H9 (cell line): ENCODE data around the gene SIT1. TPM values are rescaled to one million over a fixed set of nuclear protein-coding genes. Genes with fewer than 3 reads are reported as not detected.

Experiments
- DNase-seq: peaks from one replicate; pipeline ENCODE4 v3.0.0-alpha.2; 2017
- H2AFZ ChIP-seq: one replicate; pipeline ENCODE4 v1.6.1; 2013; ENCODE audit warnings: mild to moderate bottlenecking, low read length, control low read depth, moderate library complexity
- H2AK5ac ChIP-seq: 2 replicates; pipeline ENCODE4 v1.6.1; 2013; ENCODE audit warnings: low read length, control low read depth, mixed read lengths; ENCODE audit not compliant: insufficient read length
- H2BK120ac ChIP-seq: one replicate; pipeline ENCODE4 v1.6.1; 2013; ENCODE audit warnings: low read depth, mild to moderate bottlenecking, low read length, control low read depth, inconsistent platforms; ENCODE audit not compliant: poor library complexity, severe bottlenecking
- H2BK12ac ChIP-seq: 2 replicates; pipeline ENCODE4 v1.6.1; 2013; ENCODE audit warnings: low read length, control low read depth, mixed read lengths, low read depth; ENCODE audit not compliant: insufficient read length
- H2BK15ac ChIP-seq: 2 replicates; pipeline ENCODE4 v1.6.1; 2013; ENCODE audit warnings: low read depth, low read length, control low read depth
- H2BK20ac ChIP-seq: one replicate; pipeline ENCODE4 v1.6.1; 2013; ENCODE audit warnings: low read depth, mild to moderate bottlenecking, low read length, control low read depth, inconsistent platforms; ENCODE audit not compliant: poor library complexity, severe bottlenecking
- H2BK5ac ChIP-seq: 2 replicates; pipeline ENCODE4 v1.6.1; 2013; ENCODE audit warnings: low read length, control low read depth, mixed read lengths; ENCODE audit not compliant: insufficient read length
- H3K14ac ChIP-seq: 2 replicates; pipeline ENCODE4 v1.6.1; 2013; ENCODE audit warnings: low read length, control low read depth; ENCODE audit not compliant: insufficient read depth
- H3K18ac ChIP-seq: 2 replicates; pipeline ENCODE4 v1.6.1; 2013; ENCODE audit warnings: low read depth, mild to moderate bottlenecking, mixed read lengths, low read length, control low read depth; ENCODE audit not compliant: insufficient read length
- H3K23ac ChIP-seq: 2 replicates; pipeline ENCODE4 v1.6.1; 2013; ENCODE audit warnings: low read length, control low read depth, mixed read lengths, low read depth; ENCODE audit not compliant: insufficient read length
- H3K23me2 ChIP-seq: 2 replicates; pipeline ENCODE4 v1.6.1; 2013; ENCODE audit warnings: low read depth, mild to moderate bottlenecking, mixed read lengths, low read length, control low read depth; ENCODE audit not compliant: insufficient read length, poor library complexity, severe bottlenecking
- H3K27ac ChIP-seq: 2 replicates; pipeline ENCODE4 v1.5.1; 2013; ENCODE audit warnings: low read length, control low read depth, mixed read lengths, low read depth; ENCODE audit not compliant: insufficient read length
- H3K27me3 ChIP-seq: 2 replicates; pipeline ENCODE4 v1.6.1; 2013; ENCODE audit warnings: low read length, control low read depth, inconsistent platforms; ENCODE audit not compliant: insufficient read depth
- H3K4ac ChIP-seq: 2 replicates; pipeline ENCODE4 v1.6.1; 2013; ENCODE audit warnings: low read depth, mild to moderate bottlenecking, control low read depth, inconsistent platforms, low read length, moderate library complexity
- H3K4me1 ChIP-seq: 2 replicates; pipeline ENCODE4 v1.6.1; 2013; ENCODE audit warnings: low read length, control low read depth, inconsistent platforms; ENCODE audit not compliant: insufficient read depth
- H3K4me2 ChIP-seq: 2 replicates; pipeline ENCODE4 v1.6.1; 2013; ENCODE audit warnings: low read length, control low read depth, mixed read lengths; ENCODE audit not compliant: insufficient read length, insufficient read depth
- H3K56ac ChIP-seq: 2 replicates; pipeline ENCODE4 v1.6.1; 2013; ENCODE audit warnings: low read depth, mild to moderate bottlenecking, mixed read lengths, low read length, control low read depth; ENCODE audit not compliant: insufficient read length
- H3K79me1 ChIP-seq: 2 replicates; pipeline ENCODE4 v1.6.1; 2013; ENCODE audit warnings: low read depth, mild to moderate bottlenecking, moderate library complexity, low read length, control low read depth, inconsistent platforms; ENCODE audit not compliant: insufficient read depth, poor library complexity, severe bottlenecking
- H3K79me2 ChIP-seq: 2 replicates; pipeline ENCODE4 v1.6.1; 2013; ENCODE audit warnings: low read length, control low read depth, inconsistent platforms; ENCODE audit not compliant: insufficient read depth
- H3K9ac ChIP-seq: 2 replicates; pipeline ENCODE4 v1.6.1; 2013; ENCODE audit warnings: low read length, control low read depth, mixed read lengths; ENCODE audit not compliant: insufficient read length; ENCODE audit errors: extremely low read depth
- H3K9me3 ChIP-seq: one replicate; pipeline ENCODE4 v1.6.1; 2013; ENCODE audit warnings: low read depth, low read length, inconsistent platforms; ENCODE audit not compliant: control insufficient read depth
- H3T11ph ChIP-seq: one replicate; pipeline ENCODE4 v1.6.1; 2013; ENCODE audit warnings: mild to moderate bottlenecking, low read length, control low read depth, inconsistent platforms
- H4K20me1 ChIP-seq: one replicate; pipeline ENCODE4 v1.6.1; 2013; ENCODE audit not compliant: control insufficient read depth, insufficient read length, insufficient read depth
- H4K5ac ChIP-seq: 2 replicates; pipeline ENCODE4 v1.6.1; 2013; ENCODE audit warnings: low read depth, mild to moderate bottlenecking, mixed read lengths, low read length, control low read depth; ENCODE audit not compliant: insufficient read length
- H4K8ac ChIP-seq: replicated peaks from 2 replicates; pipeline ENCODE4 v1.6.1; 2013; ENCODE audit warnings: low read length, control low read depth, mixed read lengths, low read depth; ENCODE audit not compliant: insufficient read length
- H4K91ac ChIP-seq: 2 replicates; pipeline ENCODE4 v1.6.1; 2013; ENCODE audit warnings: low read depth, mild to moderate bottlenecking, moderate library complexity, mixed read lengths, low read length, control low read depth; ENCODE audit not compliant: insufficient read length
- H3K27ac Mint-ChIP-seq, 3 experiments: 2 replicates in 2 of 3; 3 replicates in 1 of 3; pipeline ENCODE4 v1.8.0; 2020 to 2021; ENCODE audit warnings: mixed read lengths in 3 of 3, mild to moderate bottlenecking in 1 of 3, moderate library complexity in 1 of 3
- H3K27me3 Mint-ChIP-seq: 2 replicates; pipeline ENCODE4 v1.8.0; 2021; ENCODE audit warnings: low read depth, mild to moderate bottlenecking, moderate library complexity, mixed read lengths
- H3K36me3 Mint-ChIP-seq, 3 experiments: 2 replicates in 2 of 3; 3 replicates in 1 of 3; pipeline ENCODE4 v1.8.0; 2020 to 2021; ENCODE audit warnings: low read depth in 3 of 3, mixed read lengths in 3 of 3; ENCODE audit not compliant: insufficient read depth in 1 of 3
- H3K4me1 Mint-ChIP-seq, 2 experiments: 2 replicates each; pipeline ENCODE4 v1.8.0; 2020; ENCODE audit warnings: mixed read lengths in 2 of 2
- H3K4me3 Mint-ChIP-seq, 2 experiments: 2 replicates in 1 of 2; 3 replicates in 1 of 2; pipeline ENCODE4 v1.8.0; 2020 to 2021; ENCODE audit warnings: mild to moderate bottlenecking in 2 of 2, mixed read lengths in 2 of 2, moderate library complexity in 1 of 2
- H3K9me3 Mint-ChIP-seq, 2 experiments: 2 replicates in 1 of 2; 3 replicates in 1 of 2; pipeline ENCODE4 v1.8.0; 2020; ENCODE audit warnings: mild to moderate bottlenecking in 2 of 2, mixed read lengths in 2 of 2, moderate library complexity in 1 of 2
- CTCF ChIP-seq: fragments of 200-600 bp; sonication (generic); conservative IDR thresholded peaks from 3 replicates; pipeline ENCODE4 v1.8.0; 2021; ENCODE audit warnings: antibody characterized with exemption, mild to moderate bottlenecking
- WGBS: extraction: QIAGEN DNeasy Blood & Tissue Kit; methylation state at CpG from one replicate; pipeline ENCODE4 v1.1.7; 2013; ENCODE audit warnings: missing lambda C conversion rate, low lambda C conversion rate, mixed read lengths; ENCODE audit not compliant: insufficient read length; ENCODE audit errors: extremely low coverage; 5-methylcytosine and 5-hydroxymethylcytosine counted together
- total RNA-seq: library from RNA; stranded (reverse); gene quantifications from 2 replicates; pipeline ENCODE4 v1.2.1, GENCODE V29; 2021

The SIT1 gene
- total RNA-seq, 1 experiment from 2014 or later: 1.6 TPM

- Histone ChIP-seq H3K79me2 (no peaks in the 10 kb centered on the region), H3T11ph (no peak overlapping the region), H3K14ac (no peak overlapping the region), H4K8ac (no peak overlapping the region), H3K9me3 (no peaks in the 10 kb centered on the region), H2BK5ac (no peak overlapping the region), H3K4me1 (peaks cover 3% of the 10 kb centered on the region; the same call in 1 of the 2 replicates), H3K4me2 (no peak overlapping the region), H4K91ac (no peak overlapping the region), H2AFZ (no peak overlapping the region), H2BK20ac (no peak overlapping the region), H2AK5ac (no peak overlapping the region), H4K20me1 (no peaks in the 10 kb centered on the region), H3K23me2 (peaks cover 19% of the 10 kb centered on the region), H3K27ac (no peak overlapping the region), H3K79me1 (no peaks in the 10 kb centered on the region), H2BK15ac (no peak overlapping the region), H3K18ac (no peak overlapping the region), H2BK120ac (no peak overlapping the region), H3K56ac (no peak overlapping the region), H4K5ac (no peak overlapping the region), H3K4ac (no peak overlapping the region), H3K23ac (no peak overlapping the region), H3K9ac (no peak overlapping the region), H2BK12ac (no peak overlapping the region), H3K27me3 (no peaks in the 10 kb centered on the region)
- H3K27ac Mint-ChIP-seq: peak overlapping the region in 2 of 3 experiments; percentile 61 to 93; a peak in 4 of 7 replicates
- TF ChIP-seq CTCF: peak; percentile 59; the same call in 2 of the 3 replicates
- DNase-seq: no peak
- H3K27me3 Mint-ChIP-seq: peaks cover 20% of the 10 kb centered on the region
- peaks cover 39 to 43% of the 10 kb centered on the region in 2 experiments for H3K4me1 Mint-ChIP-seq
- H3K4me3 Mint-ChIP-seq: peak overlapping the region in 1 of 2 experiments; percentile 8; a peak in 2 of 5 replicates
- H3K36me3 Mint-ChIP-seq: peaks cover 28 to 40% (median 37%) of the 10 kb centered on the region in 3 experiments
- WGBS: no CpG with 5 or more reads among the region's 9 CpGs
- peaks cover 2 to 3% of the 10 kb centered on the region in 2 experiments; a peak in 3 of 5 replicates for H3K9me3 Mint-ChIP-seq
These were observed 10.3 kb upstream of the SIT1 start for GRCh38 chr9:35660966-35661415.
